Measurements from ENCODE around the gene PYDC2. TPM values are rescaled to one million over a fixed set of nuclear protein-coding genes. Genes with fewer than 3 reads are reported as not detected.

Gene PYDC2
- polyA plus RNA-seq, 1 donor from 2014 or later, result not detected

DNA sequence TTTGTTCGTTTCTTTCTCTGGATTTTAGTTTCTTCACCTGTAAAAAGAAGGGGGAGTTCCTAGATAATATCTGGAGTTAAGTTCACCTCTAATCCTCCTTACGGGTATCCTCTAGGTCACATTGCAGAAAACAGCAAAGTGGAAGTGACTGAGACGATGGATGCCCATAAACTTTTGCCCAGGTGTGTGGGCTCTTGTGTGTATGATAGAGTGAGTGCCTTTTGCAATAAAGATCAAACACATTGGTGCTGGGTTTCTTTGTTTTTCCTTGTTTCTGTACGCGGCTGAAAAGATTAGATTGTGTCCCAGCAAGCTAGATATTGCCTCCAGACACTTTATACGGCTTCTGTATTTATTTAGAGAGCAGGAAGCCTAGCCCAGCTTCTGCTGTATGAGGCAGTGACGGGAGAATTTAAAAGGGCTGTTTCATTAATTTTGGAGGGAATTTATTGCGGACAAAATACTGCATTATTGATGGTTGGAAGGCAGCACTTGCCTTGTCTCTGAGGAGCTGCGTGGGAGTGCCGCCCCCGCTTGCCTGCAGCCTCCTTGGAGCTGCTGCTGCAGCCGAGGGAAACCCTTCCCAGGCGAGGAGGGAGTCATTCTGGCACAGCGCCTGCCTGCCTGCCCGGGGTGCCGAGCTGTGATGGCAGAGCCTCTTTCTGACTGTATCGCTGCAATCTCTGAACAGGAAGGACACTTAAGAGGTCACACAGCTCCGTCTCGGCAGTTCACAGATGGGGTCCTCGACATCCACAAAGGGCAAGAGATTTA, 38.5 kb downstream of the PYDC2 start:
- Mint-ChIP-seq H3K36me3 (no peaks in the 10 kb centered on the region), H3K27ac (no peak overlapping the region), H3K4me1 (no peaks in the 10 kb centered on the region), H3K27me3 (peaks cover 7% of the 10 kb centered on the region), H3K4me3 (no peak overlapping the region), H3K9me3 (peaks cover 0 to under 1% (median 0%) of the 10 kb centered on the region in 3 donors)

- no peaks in the 10 kb centered on the region for H3K36me3 Mint-ChIP-seq
- H3K4me3 Mint-ChIP-seq, result no peak overlapping the region
- peaks cover 7% of the 10 kb centered on the region for H3K27me3 Mint-ChIP-seq
- no peak overlapping the region for H3K27ac Mint-ChIP-seq
- no peaks in the 10 kb centered on the region for H3K9me3 Mint-ChIP-seq
- no peaks in the 10 kb centered on the region for H3K4me1 Mint-ChIP-seq
These were observed 39.9 kb downstream of the PYDC2 start for GRCh38 chr3:191500892-191501291.

DNA sequence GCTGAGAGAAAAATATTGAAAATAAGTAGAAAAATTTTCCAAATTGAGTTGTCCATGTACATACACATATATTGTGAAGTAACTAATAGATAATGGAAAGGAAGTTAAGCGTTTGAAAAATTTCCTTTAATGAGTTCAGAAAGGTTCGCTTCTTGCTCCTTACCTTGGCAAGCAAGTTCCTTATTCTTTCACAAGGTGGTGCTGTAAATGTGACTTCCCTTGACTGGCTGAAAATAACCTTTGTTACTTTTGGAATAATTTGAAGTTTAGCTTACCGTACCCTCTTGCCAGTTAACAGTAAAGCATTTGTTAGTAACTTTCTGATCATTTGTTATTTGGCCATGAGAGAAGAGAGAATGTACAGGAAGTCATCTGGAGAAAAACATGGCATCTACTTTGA, 41.6 kb downstream of the PYDC2 start:
- no peak overlapping the region for H3K4me3 Mint-ChIP-seq
- no peaks in the 10 kb centered on the region for H3K36me3 Mint-ChIP-seq
- no peak overlapping the region for H3K27ac Mint-ChIP-seq
- no peaks in the 10 kb centered on the region for H3K4me1 Mint-ChIP-seq
- peaks cover 7% of the 10 kb centered on the region for H3K27me3 Mint-ChIP-seq
- H3K9me3 Mint-ChIP-seq, result peaks cover 0 to 2% (median 0%) of the 10 kb centered on the region in 3 donors

DNA sequence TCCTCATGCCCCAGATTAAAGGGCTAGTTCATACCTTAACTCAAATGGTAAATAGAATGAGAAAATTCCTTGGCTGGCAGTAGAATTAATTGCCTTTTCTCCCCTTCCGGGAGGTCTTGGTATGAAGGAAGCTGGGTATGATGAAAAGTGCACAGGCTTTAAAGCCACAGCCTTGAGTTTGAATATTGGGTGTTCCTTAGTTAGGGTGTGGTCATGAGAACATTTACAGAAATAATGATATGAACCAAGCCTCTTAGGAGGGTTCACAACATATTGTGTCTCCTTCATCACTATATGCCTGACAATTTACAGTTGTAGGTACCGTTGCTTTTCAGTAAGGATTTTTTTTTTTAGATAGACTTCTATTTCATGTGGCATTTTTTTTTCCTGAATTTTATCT, 48.1 kb downstream of the PYDC2 start:
- Mint-ChIP-seq H3K27ac (no peak overlapping the region), H3K27me3 (peaks cover 9% of the 10 kb centered on the region), H3K36me3 (no peaks in the 10 kb centered on the region), H3K4me3 (no peak overlapping the region), H3K4me1 (no peaks in the 10 kb centered on the region), H3K9me3 (peaks cover 0 to 2% (median 0%) of the 10 kb centered on the region in 3 donors)

Other genes with a start within 250 kb of the PYDC2 start
- 98.9 TPM for gene CCDC50, start 131.8 kb upstream of the PYDC2 start, polyA plus RNA-seq
- 4.2 TPM for gene UTS2B, start 130.6 kb upstream of the PYDC2 start, polyA plus RNA-seq

All from IgD-negative memory B cell (primary cell).